MM.1S (cell line): ENCODE data around the gene CAPN12.

Source experiments
- DNase-seq: peaks from one replicate; pipeline ENCODE4 v3.0.0-alpha.2; 2015
- H2AFZ ChIP-seq: fragments of 300-600 bp; sonication (generic); 2 replicates; pipeline ENCODE4 v1.6.0; 2016; ENCODE audit warnings: antibody characterized with exemption, low read length
- H3F3A ChIP-seq: fragments of 300-600 bp; sonication (generic); 2 replicates; pipeline ENCODE4 v1.6.1; 2016; ENCODE audit warnings: mild to moderate bottlenecking, antibody characterized with exemption, low read length, moderate library complexity, mixed read lengths; ENCODE audit not compliant: insufficient read depth
- H3K27ac ChIP-seq: fragments of 300-600 bp; sonication (generic); 2 replicates; pipeline ENCODE4 v1.5.1; 2016; ENCODE audit warnings: mild to moderate bottlenecking, low read length
- H3K27me3 ChIP-seq: fragments of 300-600 bp; sonication (generic); replicated peaks from 2 replicates; pipeline ENCODE4 v1.6.0; 2016; ENCODE audit warnings: low read length; ENCODE audit not compliant: insufficient read depth
- H3K36me3 ChIP-seq: fragments of 300-600 bp; sonication (generic); replicated peaks from 2 replicates; pipeline ENCODE4 v1.6.1; 2016; ENCODE audit warnings: mild to moderate bottlenecking, low read length, mixed read lengths; ENCODE audit not compliant: insufficient read depth
- H3K4me1 ChIP-seq: fragments of 300-600 bp; sonication (generic); 2 replicates; pipeline ENCODE4 v1.6.1; 2016; ENCODE audit warnings: low read length, mixed read lengths
- H3K4me2 ChIP-seq: fragments of 300-600 bp; sonication (generic); 2 replicates; pipeline ENCODE4 v1.6.0; 2016; ENCODE audit warnings: low read depth, low read length
- H3K4me3 ChIP-seq: fragments of 300-600 bp; sonication (generic); 2 replicates; pipeline ENCODE4 v1.5.1; 2016; ENCODE audit warnings: low read length, mixed read lengths
- H3K79me2 ChIP-seq: fragments of 300-600 bp; sonication (generic); 2 replicates; pipeline ENCODE4 v1.6.1; 2016; ENCODE audit warnings: mixed run types, low read length, mixed read lengths
- H3K9ac ChIP-seq: fragments of 300-600 bp; sonication (generic); 2 replicates; pipeline ENCODE4 v1.6.1; 2016; ENCODE audit warnings: low read length, mixed read lengths
- H3K9me2 ChIP-seq: fragments of 300-600 bp; sonication (generic); replicated peaks from 2 replicates; pipeline ENCODE4 v1.6.1; 2016; ENCODE audit warnings: mild to moderate bottlenecking, low read length, mixed read lengths; ENCODE audit not compliant: insufficient read depth
- H3K9me3 ChIP-seq: fragments of 300-600 bp; sonication (generic); replicated peaks from 2 replicates; pipeline ENCODE4 v1.6.1; 2016; ENCODE audit warnings: mild to moderate bottlenecking, low read length, mixed read lengths; ENCODE audit not compliant: insufficient read depth
- H4K20me1 ChIP-seq: fragments of 300-600 bp; sonication (generic); 2 replicates; pipeline ENCODE4 v1.6.1; 2016; ENCODE audit warnings: mild to moderate bottlenecking, low read length, moderate library complexity, mixed read lengths; ENCODE audit not compliant: insufficient read depth
- CTCF ChIP-seq: fragments of 300-600 bp; sonication (generic); IDR thresholded peaks from 2 replicates; pipeline ENCODE4 v1.5.1; 2016; ENCODE audit warnings: antibody characterized with exemption, low read length, mixed read lengths
- EZH2 ChIP-seq: fragments of 300-600 bp; sonication (generic); optimal IDR thresholded peaks from 2 replicates; pipeline ENCODE3; 2017; ENCODE audit warnings: low read depth, mild to moderate bottlenecking, antibody characterized with exemption, low read length, mixed read lengths
- EZH2phosphoT487 ChIP-seq: fragments of 300-600 bp; sonication (generic); IDR thresholded peaks from 2 replicates; pipeline ENCODE4 v1.6.1; 2018; ENCODE audit warnings: antibody characterized with exemption, low read length

Gene CAPN12

GRCh38 chr19:38734426-38735256, 9.6 kb downstream of the CAPN12 start:
- H3K27ac ChIP-seq: peak overlapping the region; percentile 77
- DNase-seq: peak; percentile 74
- H3K4me2 ChIP-seq: peak overlapping the region; percentile 85
- H3K4me3 ChIP-seq: peak overlapping the region; percentile 60
- peaks cover 18% of the 10 kb centered on the region for H3K4me1 ChIP-seq
- no peak for TF ChIP-seq CTCF
- TF ChIP-seq EZH2: no peak
- TF ChIP-seq EZH2phosphoT487: no peak
- H3F3A ChIP-seq: peaks cover 25% of the 10 kb centered on the region
- peak overlapping the region; percentile 47 for H3K9ac ChIP-seq
- H3K9me2 ChIP-seq: no peaks in the 10 kb centered on the region
- H3K9me3 ChIP-seq: no peaks in the 10 kb centered on the region
- no peaks in the 10 kb centered on the region for H3K79me2 ChIP-seq
- peak overlapping the region; percentile 71 for H2AFZ ChIP-seq
- no peaks in the 10 kb centered on the region for H4K20me1 ChIP-seq
- peaks cover 4% of the 10 kb centered on the region for H3K27me3 ChIP-seq
- no peaks in the 10 kb centered on the region for H3K36me3 ChIP-seq

- peak overlapping the region; percentile 85 for H3K4me2 ChIP-seq
- H3K4me3 ChIP-seq: peak overlapping the region; percentile 60
- H3K36me3 ChIP-seq: no peaks in the 10 kb centered on the region
- no peak for DNase-seq
- H3K79me2 ChIP-seq: no peaks in the 10 kb centered on the region
- peaks cover 25% of the 10 kb centered on the region for H3F3A ChIP-seq
- H3K9ac ChIP-seq: peak overlapping the region; percentile 47
- H4K20me1 ChIP-seq: no peaks in the 10 kb centered on the region
- H2AFZ ChIP-seq: peak overlapping the region; percentile 71
- peaks cover 18% of the 10 kb centered on the region for H3K4me1 ChIP-seq
- H3K9me2 ChIP-seq: no peaks in the 10 kb centered on the region
- no peaks in the 10 kb centered on the region for H3K9me3 ChIP-seq
- TF ChIP-seq EZH2: no peak
- no peak for TF ChIP-seq EZH2phosphoT487
- no peak for TF ChIP-seq CTCF
- H3K27me3 ChIP-seq: peaks cover 4% of the 10 kb centered on the region
- peak overlapping the region; percentile 77 for H3K27ac ChIP-seq
Observed at GRCh38 chr19:38734176-38734425, 10.2 kb downstream of the CAPN12 start.

GRCh38 chr19:38733493-38734175, 10.6 kb downstream of the CAPN12 start:
- no peaks in the 10 kb centered on the region for H3K9me2 ChIP-seq
- no peaks in the 10 kb centered on the region for H4K20me1 ChIP-seq
- no peak for TF ChIP-seq CTCF
- TF ChIP-seq EZH2: no peak
- TF ChIP-seq EZH2phosphoT487: no peak
- peak overlapping the region; percentile 77; the same call in 1 of the 2 replicates for H3K27ac ChIP-seq
- no peaks in the 10 kb centered on the region for H3K36me3 ChIP-seq
- peak overlapping the region; percentile 85 for H3K4me2 ChIP-seq
- peak overlapping the region; percentile 60 for H3K4me3 ChIP-seq
- peak overlapping the region; percentile 71 for H2AFZ ChIP-seq
- H3K9ac ChIP-seq: peak overlapping the region; percentile 47
- peaks cover 18% of the 10 kb centered on the region for H3K4me1 ChIP-seq
- peaks cover 4% of the 10 kb centered on the region for H3K27me3 ChIP-seq
- DNase-seq: no peak
- peaks cover 25% of the 10 kb centered on the region for H3F3A ChIP-seq
- no peaks in the 10 kb centered on the region for H3K79me2 ChIP-seq
- no peaks in the 10 kb centered on the region for H3K9me3 ChIP-seq
